Osteoblast (primary cell): ENCODE results near the gene CPSF7. TPM values are rescaled to one million over a fixed set of nuclear protein-coding genes. Genes with fewer than 3 reads are reported as not detected.

Source experiments
- DNase-seq: peaks from one replicate; pipeline ENCODE4 v3.0.0; 2011; ENCODE audit warnings: low spot score, mixed read lengths; ENCODE audit not compliant: insufficient read length; ENCODE audit errors: missing footprints
- H2AFZ ChIP-seq: 2 replicates; pipeline ENCODE4 v1.6.0; 2011; ENCODE audit warnings: mild to moderate bottlenecking, low read length
- H3K27ac ChIP-seq: 2 replicates; pipeline ENCODE4 v1.5.1; 2011; ENCODE audit warnings: mild to moderate bottlenecking, low read depth, low read length, moderate library complexity
- H3K27me3 ChIP-seq: 2 replicates; pipeline ENCODE4 v1.6.0; 2012; ENCODE audit warnings: mild to moderate bottlenecking, control low read depth, inconsistent platforms, low read length, moderate library complexity; ENCODE audit not compliant: insufficient read depth
- H3K36me3 ChIP-seq: 2 replicates; pipeline ENCODE4 v1.5.1; 2011; ENCODE audit warnings: mild to moderate bottlenecking, low read length, control low read depth, moderate library complexity; ENCODE audit not compliant: insufficient read depth
- H3K4me1 ChIP-seq: 2 replicates; pipeline ENCODE4 v1.5.1; 2011; ENCODE audit warnings: mild to moderate bottlenecking, low read length, control low read depth, moderate library complexity; ENCODE audit not compliant: insufficient read depth
- H3K4me2 ChIP-seq: 2 replicates; pipeline ENCODE4 v1.6.0; 2011; ENCODE audit warnings: mild to moderate bottlenecking, low read length; ENCODE audit not compliant: insufficient read depth
- H3K4me3 ChIP-seq: fragments of 200-600 bp; sonication (generic); 3 replicates; pipeline ENCODE4 v1.5.1; 2012; ENCODE audit warnings: mild to moderate bottlenecking, low read length, inconsistent platforms; ENCODE audit not compliant: insufficient read depth
- H3K79me2 ChIP-seq: 2 replicates; pipeline ENCODE4 v1.6.0; 2012; ENCODE audit warnings: mild to moderate bottlenecking, low read length, control low read depth, inconsistent platforms; ENCODE audit not compliant: insufficient read depth
- H3K9me3 ChIP-seq: 2 replicates; pipeline ENCODE4 v1.5.1; 2011; ENCODE audit warnings: low read depth, low read length, control low read depth
- H4K20me1 ChIP-seq: 2 replicates; pipeline ENCODE4 v1.6.0; 2012; ENCODE audit warnings: mild to moderate bottlenecking, low read length, control low read depth; ENCODE audit not compliant: insufficient read depth
- CTCF ChIP-seq: IDR thresholded peaks from 2 replicates; pipeline ENCODE4 v1.5.1; 2011; ENCODE audit warnings: mild to moderate bottlenecking, low read depth, low read length, moderate library complexity; ENCODE audit errors: extremely low read depth
- total RNA-seq: library from RNA; depleted of rRNA; stranded (reverse); fragments of >200 nt; gene quantifications from 2 replicates; pipeline ENCODE4 v1.2.3, GENCODE V29; 2012

CPSF7 gene
- total RNA-seq, 1 donor = 29.0 TPM

DNA sequence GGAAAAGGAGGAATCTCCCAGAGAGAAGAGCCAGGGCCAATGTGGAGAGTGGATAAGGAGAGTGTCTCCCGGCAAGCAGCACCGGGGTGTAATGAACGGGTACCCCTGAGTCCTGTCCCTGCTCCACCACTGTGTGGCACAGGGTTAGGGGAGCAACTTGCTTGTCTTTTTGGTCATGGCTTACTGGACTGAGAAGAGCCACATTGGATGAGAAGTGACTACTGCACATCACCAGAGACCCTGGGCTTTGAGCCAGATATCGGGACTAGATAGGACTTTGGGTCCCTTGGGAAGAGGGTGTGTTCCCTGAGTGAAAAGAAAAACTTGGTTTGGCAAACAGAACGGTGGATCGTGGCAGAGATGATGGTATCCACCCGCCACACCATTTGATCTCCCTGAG, 24.7 kb upstream of the CPSF7 start:
- no peaks in the 10 kb centered on the region for H3K4me1 ChIP-seq
- H3K9me3 ChIP-seq = no peaks in the 10 kb centered on the region
- no peak overlapping the region for H3K4me3 ChIP-seq
- peaks cover 18% of the 10 kb centered on the region for H4K20me1 ChIP-seq
- no peak overlapping the region for H3K27ac ChIP-seq
- TF ChIP-seq CTCF = no peak
- peaks cover 17% of the 10 kb centered on the region for H3K36me3 ChIP-seq
- H2AFZ ChIP-seq = no peak overlapping the region
- H3K79me2 ChIP-seq = peaks cover 2% of the 10 kb centered on the region
- DNase-seq = peak; percentile 57
- no peaks in the 10 kb centered on the region for H3K27me3 ChIP-seq
- H3K4me2 ChIP-seq = no peak overlapping the region

GRCh38 chr11:61453695-61454094, 23.9 kb upstream of the CPSF7 start:
- Histone ChIP-seq H3K9me3 (no peaks in the 10 kb centered on the region), H2AFZ (no peak overlapping the region), H3K79me2 (peaks cover 6% of the 10 kb centered on the region), H3K36me3 (peaks cover 23% of the 10 kb centered on the region), H3K27ac (no peak overlapping the region), H3K27me3 (no peaks in the 10 kb centered on the region), H3K4me3 (no peak overlapping the region), H4K20me1 (peaks cover 18% of the 10 kb centered on the region), H3K4me1 (no peaks in the 10 kb centered on the region), H3K4me2 (no peak overlapping the region)
- peak; percentile 63 for DNase-seq
- TF ChIP-seq CTCF = no peak

DNA sequence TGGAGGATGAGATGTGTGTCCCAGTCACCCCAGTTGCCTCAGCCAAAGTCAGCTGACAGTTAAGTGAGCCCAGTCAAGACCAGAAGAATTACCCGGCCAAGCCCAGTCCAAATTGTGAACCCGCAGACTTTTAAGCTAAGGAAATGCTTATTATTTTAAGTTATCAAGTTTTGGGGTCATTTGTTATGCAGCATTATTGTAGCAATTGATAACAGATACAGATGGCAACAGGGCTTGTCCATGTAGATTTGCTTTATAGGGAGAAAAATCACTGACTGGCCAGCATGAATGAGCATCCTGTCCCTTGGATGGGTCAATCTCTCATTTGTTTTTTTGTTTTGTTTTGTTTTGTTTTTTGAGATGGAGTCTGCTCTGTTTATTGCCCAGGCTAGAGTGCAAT, 23.1 kb upstream of the CPSF7 start:
- peaks cover 18% of the 10 kb centered on the region for H4K20me1 ChIP-seq
- H3K4me3 ChIP-seq = no peak overlapping the region
- peaks cover 9% of the 10 kb centered on the region for H3K79me2 ChIP-seq
- H3K27ac ChIP-seq = no peak overlapping the region
- no peaks in the 10 kb centered on the region for H3K27me3 ChIP-seq
- H3K4me2 ChIP-seq = no peak overlapping the region
- H3K9me3 ChIP-seq = no peaks in the 10 kb centered on the region
- no peak overlapping the region for H2AFZ ChIP-seq
- H3K36me3 ChIP-seq = peaks cover 32% of the 10 kb centered on the region
- H3K4me1 ChIP-seq = no peaks in the 10 kb centered on the region
- no peak for DNase-seq
- TF ChIP-seq CTCF = no peak

- peaks cover 20% of the 10 kb centered on the region for H3K4me1 ChIP-seq
- peaks cover 21% of the 10 kb centered on the region for H4K20me1 ChIP-seq
- H3K27ac ChIP-seq = no peak overlapping the region
Measured at GRCh38 chr11:61448552-61448927, 18.8 kb upstream of the CPSF7 start.

More at GRCh38 chr11:61448552-61448927, 18.8 kb upstream of the CPSF7 start:
- H2AFZ ChIP-seq = no peak overlapping the region
- DNase-seq = no peak
- TF ChIP-seq CTCF = no peak
- no peaks in the 10 kb centered on the region for H3K9me3 ChIP-seq
- H3K27me3 ChIP-seq = no peaks in the 10 kb centered on the region
- H3K4me2 ChIP-seq = no peak overlapping the region
- H3K4me3 ChIP-seq = no peak overlapping the region
- H3K79me2 ChIP-seq = peaks cover 22% of the 10 kb centered on the region
- peaks cover 51% of the 10 kb centered on the region for H3K36me3 ChIP-seq
